Islet of Langerhans (tissue), 1 donor: ENCODE data around the gene FGFR4.

Source experiments
- FAIRE-seq: peaks from one replicate; lab custom pipeline; 2011; peaks lifted over from hg19 to GRCh38; lab: Jason Lieb, UNC

The FGFR4 gene

DNA sequence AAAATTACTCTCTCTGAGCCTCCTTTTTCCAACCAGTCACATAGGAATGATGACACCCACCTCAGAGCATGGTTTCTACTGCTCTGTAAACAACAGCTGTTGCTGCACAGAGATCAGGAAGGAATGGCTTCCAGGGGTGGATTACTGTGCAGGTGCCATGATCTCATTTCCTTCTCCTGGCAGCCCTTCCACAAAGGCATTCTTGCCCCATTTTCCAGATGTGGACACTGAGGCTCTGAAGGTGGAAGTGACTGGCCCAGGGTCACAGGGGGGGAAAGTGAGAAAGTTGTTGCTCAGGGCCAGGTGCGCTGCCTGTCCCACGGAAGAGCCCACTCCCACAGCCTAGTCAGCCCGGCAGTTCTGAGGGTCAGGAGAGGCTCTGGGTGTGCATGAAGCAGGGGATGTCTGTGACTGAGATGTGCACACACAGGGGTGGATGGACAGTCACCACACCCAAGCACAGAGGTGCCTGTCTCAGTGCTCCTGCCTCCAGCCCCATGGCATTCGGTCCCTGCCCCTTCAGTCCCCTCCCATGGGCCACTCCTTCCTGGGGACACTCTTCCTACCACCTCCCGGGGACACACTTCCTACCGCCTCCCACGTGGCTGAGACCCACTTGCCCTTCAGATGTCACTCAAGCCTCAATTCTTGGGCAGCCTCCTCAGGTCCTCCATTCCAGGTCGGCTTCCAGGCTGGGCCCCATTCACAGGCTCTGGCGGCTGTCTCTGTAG, 17.0 kb downstream of the FGFR4 start:
- FAIRE-seq = no peak

DNA sequence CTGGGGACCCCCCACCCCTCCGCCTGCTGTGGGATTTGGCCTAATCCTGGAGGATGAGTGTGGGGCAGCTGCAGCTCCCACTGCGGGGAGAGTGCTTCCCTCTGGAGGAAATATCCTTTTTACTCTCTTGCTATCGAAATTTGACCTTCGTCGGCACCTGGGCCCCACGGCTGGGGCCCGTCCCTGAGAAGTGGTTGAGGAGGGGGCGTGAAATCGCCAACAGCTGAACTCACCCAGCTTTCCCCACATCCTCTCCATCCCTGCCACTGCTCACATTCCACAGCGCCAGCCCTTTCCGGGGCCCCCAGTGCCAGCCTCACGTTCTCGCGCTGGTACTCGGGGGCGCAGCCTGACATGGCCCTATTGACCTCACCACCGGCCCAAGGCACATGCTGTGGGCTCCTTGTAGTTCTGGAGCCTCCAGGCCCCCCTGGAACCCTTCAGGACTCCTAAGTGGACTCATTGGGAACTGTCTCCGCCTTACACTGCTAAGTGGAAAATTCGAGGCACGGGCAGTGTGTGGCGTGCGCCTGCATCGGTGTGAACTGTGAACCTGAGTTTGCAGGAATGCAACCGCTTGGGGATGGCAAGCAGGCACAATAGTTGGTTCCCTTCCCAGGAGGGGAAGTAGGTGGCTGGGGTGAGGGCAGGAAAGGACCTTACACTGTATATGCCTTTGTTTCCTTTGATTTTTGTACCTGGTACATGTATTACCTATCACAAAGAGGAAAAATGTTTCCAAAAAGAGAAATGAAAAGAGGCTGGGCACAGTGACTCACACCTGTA, 19.2 kb downstream of the FGFR4 start:
- no peak for FAIRE-seq

GRCh38 chr5:177107159-177107558, 20.4 kb downstream of the FGFR4 start:
- FAIRE-seq = no peak

DNA sequence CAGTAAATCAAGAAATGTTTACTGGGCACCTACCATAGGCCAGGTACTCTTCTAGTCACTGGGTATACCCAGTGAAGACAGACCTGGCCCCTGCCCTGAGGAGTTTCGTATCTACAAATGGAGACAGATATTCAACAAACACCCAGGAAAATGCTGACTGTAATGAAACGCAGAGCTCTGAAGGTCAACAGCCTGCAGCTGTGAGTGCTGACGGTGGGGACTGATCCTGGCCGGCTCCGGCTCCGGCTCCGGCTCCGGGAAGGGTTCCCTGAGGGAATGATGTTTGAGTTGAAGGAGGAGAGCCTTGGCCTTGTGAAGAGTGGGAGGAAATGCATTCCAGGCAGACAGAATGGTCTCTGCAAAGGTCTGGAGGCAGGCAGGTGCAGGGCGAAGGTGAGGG, 23.1 kb downstream of the FGFR4 start:
- no peak for FAIRE-seq

GRCh38 chr5:177111720-177112394, 25.1 kb downstream of the FGFR4 start:
- FAIRE-seq = no peak

GRCh38 chr5:177112589-177113220, 26.0 kb downstream of the FGFR4 start:
- no peak for FAIRE-seq

DNA sequence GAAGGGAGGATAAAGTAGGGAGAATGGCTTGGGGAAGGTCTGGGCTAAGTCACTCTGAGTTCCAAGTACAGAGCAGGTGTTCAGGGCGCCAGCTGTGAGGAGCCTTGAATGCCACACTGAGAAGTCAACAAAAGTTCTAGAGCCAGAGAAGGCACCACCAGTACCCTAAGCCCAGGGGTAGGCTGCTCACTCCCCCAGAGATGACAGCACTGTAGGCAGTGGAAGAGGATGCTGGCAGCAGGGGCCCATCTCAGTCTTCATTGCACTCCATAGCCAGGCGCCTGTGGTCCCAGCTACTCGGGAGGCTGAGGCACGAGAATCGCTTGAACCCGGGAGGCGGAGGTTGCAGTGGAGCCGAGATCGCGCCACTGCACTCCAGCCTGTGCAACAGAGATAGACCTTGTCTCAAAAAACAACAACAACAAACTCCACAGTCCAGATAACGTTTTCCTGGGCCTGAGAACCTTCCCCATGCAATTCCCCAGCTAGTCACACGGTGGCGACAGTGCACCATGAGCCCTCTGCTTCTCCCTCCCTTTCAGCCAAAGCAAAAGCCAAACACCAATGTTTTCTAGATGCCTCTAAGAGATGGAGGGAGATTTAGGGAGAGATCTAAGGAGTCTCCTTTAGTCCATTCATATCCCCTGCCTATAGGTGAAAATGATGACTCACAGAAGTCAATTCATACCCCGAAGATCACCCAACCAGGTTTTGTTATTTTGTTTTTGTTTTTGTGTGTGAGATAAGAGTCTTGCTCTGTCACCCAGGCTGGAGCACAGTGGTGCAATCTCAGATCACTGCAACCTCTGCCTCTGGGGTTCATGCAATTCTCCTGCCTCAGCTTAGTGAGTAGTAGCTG, 27.1 kb downstream of the FGFR4 start:
- FAIRE-seq = no peak

DNA sequence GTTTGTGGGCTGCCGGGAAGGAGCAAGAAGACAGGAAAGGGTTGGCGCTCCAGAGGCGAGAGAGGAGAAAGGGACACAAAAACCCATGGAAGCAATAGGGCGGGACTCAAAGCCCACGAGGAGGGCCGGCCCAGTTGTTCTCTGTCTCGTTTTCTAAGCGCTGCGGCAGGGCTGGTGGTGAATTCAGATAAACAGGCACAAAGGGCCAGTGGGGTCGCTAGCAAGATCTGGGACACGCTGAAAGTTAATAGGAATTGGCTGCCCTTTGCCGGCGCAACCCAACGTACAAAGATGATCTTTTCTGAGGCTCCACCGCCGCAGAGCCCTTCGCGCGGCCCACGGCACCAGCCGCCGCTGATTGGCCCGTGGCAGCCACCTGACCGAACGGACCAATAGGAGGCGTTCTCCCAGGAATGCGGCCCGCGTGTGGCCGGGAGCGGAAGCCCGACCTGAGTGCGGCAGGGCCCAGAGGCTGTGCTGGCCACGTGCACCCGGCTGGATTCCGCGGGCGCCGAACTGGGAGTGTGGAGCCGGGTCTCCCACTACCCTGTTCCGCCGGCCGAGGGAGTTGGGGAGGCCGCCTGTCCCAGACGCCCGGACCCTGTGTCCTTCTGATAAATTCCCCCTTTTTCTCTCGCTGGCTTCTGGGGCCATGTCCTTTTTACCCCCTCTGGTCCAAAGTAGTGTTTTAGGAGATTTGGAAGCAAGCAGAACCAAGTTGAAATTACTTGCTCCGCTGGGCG, 30.1 kb downstream of the FGFR4 start:
- FAIRE-seq = no peak

GRCh38 chr5:177117441-177118045, 30.8 kb downstream of the FGFR4 start:
- no peak for FAIRE-seq

DNA sequence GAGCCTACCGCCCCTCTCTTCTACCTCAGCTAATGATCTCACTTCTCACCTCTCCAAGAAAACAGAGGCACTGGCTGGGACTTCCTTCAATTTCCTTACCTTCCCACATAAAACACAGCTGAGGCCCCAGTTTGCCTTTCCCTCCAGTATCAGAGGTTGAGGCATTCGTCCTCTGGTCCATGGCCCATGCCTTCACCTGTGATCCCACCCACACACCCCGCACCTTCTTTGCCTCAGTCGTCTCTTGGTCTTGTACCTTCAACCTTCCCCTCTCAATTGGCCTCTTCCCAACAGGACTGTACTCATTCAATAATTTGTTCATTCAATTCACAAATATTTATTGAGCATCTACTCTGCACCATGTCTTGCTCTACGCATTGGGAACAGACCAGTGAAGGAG, 35.9 kb downstream of the FGFR4 start:
- no peak for FAIRE-seq

DNA sequence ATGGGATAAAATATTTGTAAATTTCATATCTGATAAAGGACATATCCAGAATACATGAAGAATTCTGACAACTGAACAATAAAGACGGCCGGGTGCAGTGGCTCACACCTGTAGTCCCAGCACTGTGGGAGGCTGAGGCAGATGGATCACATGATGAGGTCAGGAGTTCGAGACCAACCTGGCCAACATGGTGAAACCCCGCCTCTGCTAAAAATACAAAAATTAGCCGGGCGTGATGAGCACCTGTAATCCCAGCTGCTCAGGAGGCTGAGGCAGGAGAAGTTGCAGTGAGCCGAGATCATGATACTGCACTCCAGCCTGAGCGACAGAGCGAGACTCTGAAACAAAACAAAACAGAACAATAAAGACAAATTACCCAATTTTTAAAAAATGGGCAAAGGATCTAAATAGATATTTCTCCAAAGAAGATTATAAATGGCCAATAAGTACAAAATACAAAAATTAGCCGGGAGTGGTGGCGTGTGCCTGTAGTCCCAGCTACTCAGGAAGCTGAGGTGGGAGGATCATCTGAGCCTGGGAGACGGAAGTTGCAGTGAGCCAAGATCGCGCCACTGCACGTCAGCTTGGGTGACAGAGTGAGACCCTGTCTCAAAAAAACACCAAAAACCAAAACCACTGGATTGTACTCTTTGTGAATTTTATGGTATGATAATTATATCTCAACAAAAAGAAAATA, 37.2 kb downstream of the FGFR4 start:
- no peak for FAIRE-seq

GRCh38 chr5:177124486-177124991, 37.8 kb downstream of the FGFR4 start:
- no peak for FAIRE-seq

DNA sequence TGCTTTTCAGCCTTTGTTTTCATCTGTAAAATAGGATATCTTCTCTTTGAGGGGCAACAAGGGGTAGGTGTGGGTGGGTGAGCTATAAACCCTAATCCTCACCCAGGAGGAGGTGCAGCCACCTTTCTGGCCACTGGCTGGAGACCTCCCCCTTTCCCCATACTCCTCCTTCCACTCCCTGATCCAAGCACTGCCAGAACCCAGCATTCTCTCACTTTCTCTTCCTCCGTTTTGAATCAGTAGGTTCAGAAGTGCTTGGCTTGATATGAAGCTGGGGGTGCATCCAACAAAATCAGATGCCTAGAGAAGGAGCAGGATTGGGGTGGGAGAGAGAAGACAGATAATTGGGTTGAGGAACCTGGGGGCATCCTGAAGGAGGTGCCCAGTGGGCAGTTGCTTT, 40.1 kb downstream of the FGFR4 start:
- FAIRE-seq = no peak

- no peak for FAIRE-seq
These were observed 41.9 kb downstream of the FGFR4 start for GRCh38 chr5:177128551-177128981.

- FAIRE-seq = no peak
These were observed 43.7 kb downstream of the FGFR4 start for GRCh38 chr5:177130211-177131018.

DNA sequence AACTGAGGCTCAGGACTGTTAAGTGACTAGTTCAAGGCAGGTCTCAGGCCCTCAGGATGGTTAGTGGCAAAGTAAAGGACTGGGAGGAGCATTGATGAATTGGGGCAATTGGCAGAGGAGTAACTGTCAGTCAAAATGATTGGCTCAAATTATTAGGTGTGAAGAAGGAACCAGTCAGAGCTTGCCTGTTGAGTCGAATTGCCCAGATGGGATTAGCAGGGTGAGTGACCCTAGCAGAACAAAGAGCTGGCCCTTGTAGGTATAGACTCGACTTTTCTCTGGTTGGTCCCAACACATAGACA, 44.3 kb downstream of the FGFR4 start:
- FAIRE-seq = no peak

DNA sequence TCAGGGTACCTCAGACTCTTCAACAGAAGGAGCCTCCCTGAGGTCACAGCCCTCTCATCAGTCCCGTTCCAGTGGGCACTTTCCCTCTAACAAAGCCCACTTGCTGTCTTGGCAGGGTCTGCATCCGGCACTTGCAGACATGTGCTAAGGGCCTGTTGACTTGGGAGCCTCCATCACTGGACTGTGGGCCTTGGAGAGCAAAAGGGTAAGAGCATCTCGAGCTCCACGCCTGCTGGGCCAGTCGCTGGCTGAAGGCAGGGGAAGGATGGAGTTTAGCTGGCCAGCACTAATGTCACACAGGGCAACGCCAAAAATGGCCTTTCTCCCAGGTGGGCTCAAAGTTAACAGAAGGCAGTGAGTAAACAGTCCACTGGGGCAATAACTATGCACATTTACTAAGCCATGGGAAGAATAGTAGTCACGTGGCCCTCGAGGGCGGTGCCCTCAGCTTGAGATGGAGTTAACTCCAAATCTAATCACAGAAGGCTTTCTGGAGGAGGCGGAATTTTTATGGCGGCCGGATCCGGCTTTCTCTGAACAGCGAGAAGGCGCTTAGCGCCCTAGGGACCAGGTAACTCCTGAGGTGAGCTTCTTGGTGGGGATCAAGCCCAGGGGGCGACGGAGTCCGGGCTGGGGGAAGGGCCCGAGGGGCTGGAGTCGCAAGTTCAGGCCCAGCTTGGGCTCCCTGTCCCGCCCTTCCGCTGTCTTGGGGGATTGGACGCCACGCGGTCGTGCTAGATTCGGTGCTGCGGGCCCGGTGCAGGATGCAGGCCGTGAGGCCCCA, 44.8 kb downstream of the FGFR4 start:
- FAIRE-seq = no peak
